Right hindlimb (tissue), 1 donor: Measurements from ENCODE around the gene RNGTT.
"Not testable (repeated sequence)": the region's sequence is repeated elsewhere in the genome, so short reads cannot be mapped to it uniquely, and the experiment has no call there.

Source experiments
- DNase-seq: peaks from one replicate; pipeline ENCODE4 v3.0.0-alpha.2; 2018

The RNGTT gene

GRCh38 chr6:88908598-88909548 is 54.5 kb downstream of the RNGTT start:
- no peak for DNase-seq

GRCh38 chr6:88907148-88907547 is 56.3 kb downstream of the RNGTT start:
- DNase-seq = not testable (repeated sequence)

GRCh38 chr6:88899569-88900316 is 63.7 kb downstream of the RNGTT start:
- DNase-seq = no peak

GRCh38 chr6:88895911-88896310 is 67.5 kb downstream of the RNGTT start:
- no peak for DNase-seq

GRCh38 chr6:88890860-88891845 is 72.3 kb downstream of the RNGTT start:
- no peak for DNase-seq

- peak; percentile 34 for DNase-seq
These were observed 73.0 kb downstream of the RNGTT start for GRCh38 chr6:88890394-88890793.

- no peak for DNase-seq
These were observed 79.1 kb downstream of the RNGTT start for GRCh38 chr6:88884361-88884760.

GRCh38 chr6:88882536-88882935 is 80.9 kb downstream of the RNGTT start:
- no peak for DNase-seq

GRCh38 chr6:88881451-88881850 is 82.0 kb downstream of the RNGTT start:
- DNase-seq = no peak

- DNase-seq = no peak
These were observed 83.4 kb downstream of the RNGTT start for GRCh38 chr6:88880021-88880420.

GRCh38 chr6:88877893-88878292 is 85.5 kb downstream of the RNGTT start:
- no peak for DNase-seq

- DNase-seq = no peak
These were observed 90.5 kb downstream of the RNGTT start for GRCh38 chr6:88872962-88873361.

GRCh38 chr6:88871498-88871897 is 91.9 kb downstream of the RNGTT start:
- DNase-seq = no peak

GRCh38 chr6:88870717-88871330 is 92.6 kb downstream of the RNGTT start:
- DNase-seq = peak; percentile 21

- no peak for DNase-seq
These were observed 94.0 kb downstream of the RNGTT start for GRCh38 chr6:88869263-88870020.

- DNase-seq = no peak
These were observed 95.3 kb downstream of the RNGTT start for GRCh38 chr6:88867841-88868731.

GRCh38 chr6:88866856-88867255 is 96.6 kb downstream of the RNGTT start:
- no peak for DNase-seq

- DNase-seq = no peak
These were observed 98.1 kb downstream of the RNGTT start for GRCh38 chr6:88865275-88865674.

- DNase-seq = no peak
These were observed 98.9 kb downstream of the RNGTT start for GRCh38 chr6:88864359-88865054.

GRCh38 chr6:88860310-88860709 is 103.1 kb downstream of the RNGTT start:
- DNase-seq = no peak
